ENCODE results near the gene COA3.
A peak's percentile ranks its signal among the peaks of the same experiment; 100 is the strongest.

COA3 gene

GRCh38 chr17:42798383-42799380 is at the start of gene COA3, which contains the start of gene CNTD1:
Gene COA3 (minus strand): TSS chr17:42798704. CDS start chr17:42798681, 23 bp downstream.
Gene CNTD1 (plus strand): TSS chr17:42798861. CDS start chr17:42799068, 207 bp downstream.
- DNase-seq (ENCODE audit: low spot score): peak; percentile 88

- DNase-seq (ENCODE audit: low spot score): no peak
These were observed 49.6 kb upstream of the COA3 start for GRCh38 chr17:42848093-42848492.

- no peak for DNase-seq (ENCODE audit: low spot score)
These were observed 48.2 kb upstream of the COA3 start for GRCh38 chr17:42846594-42847280.

GRCh38 chr17:42845918-42846593 is 47.6 kb upstream of the COA3 start:
- no peak for DNase-seq (ENCODE audit: low spot score)

- no peak for DNase-seq (ENCODE audit: low spot score)
These were observed 47.0 kb upstream of the COA3 start for GRCh38 chr17:42845556-42845917.

GRCh38 chr17:42844761-42845555 is 46.5 kb upstream of the COA3 start:
- no peak for DNase-seq (ENCODE audit: low spot score)

- no peak for DNase-seq (ENCODE audit: low spot score)
These were observed 45.8 kb upstream of the COA3 start, which contains the start of gene AOC2 for GRCh38 chr17:42844271-42844670. Gene AOC2 (plus strand): TSS chr17:42844580. CDS start chr17:42844627, 47 bp downstream.

- DNase-seq (ENCODE audit: low spot score): peak; percentile 81
These were observed 44.9 kb upstream of the COA3 start for GRCh38 chr17:42843358-42843934.

- no peak for DNase-seq (ENCODE audit: low spot score)
These were observed 43.6 kb upstream of the COA3 start for GRCh38 chr17:42841975-42842685.

GRCh38 chr17:42835732-42836131 is 37.2 kb upstream of the COA3 start:
- no peak for DNase-seq (ENCODE audit: low spot score)

GRCh38 chr17:42833767-42834422 is 35.4 kb upstream of the COA3 start:
- no peak for DNase-seq (ENCODE audit: low spot score)

- peak; percentile 91 for DNase-seq (ENCODE audit: low spot score)
These were observed 34.6 kb upstream of the COA3 start, which contains the start of gene PSME3 for GRCh38 chr17:42832934-42833766. Gene PSME3 (plus strand): TSS chr17:42833397. CDS start chr17:42833632, 235 bp downstream.

GRCh38 chr17:42832213-42832933 is 33.9 kb upstream of the COA3 start:
- DNase-seq (ENCODE audit: low spot score): no peak

GRCh38 chr17:42830971-42831370 is 32.5 kb upstream of the COA3 start:
- DNase-seq (ENCODE audit: low spot score): no peak

GRCh38 chr17:42827472-42827871 is 29.0 kb upstream of the COA3 start:
- no peak for DNase-seq (ENCODE audit: low spot score)

- no peak for DNase-seq (ENCODE audit: low spot score)
These were observed 22.7 kb upstream of the COA3 start for GRCh38 chr17:42821176-42821575.

GRCh38 chr17:42819939-42820535 is 21.5 kb upstream of the COA3 start:
- DNase-seq (ENCODE audit: low spot score): no peak

- DNase-seq (ENCODE audit: low spot score): peak; percentile 26
These were observed 19.9 kb upstream of the COA3 start for GRCh38 chr17:42818379-42818778.

All from Ammon's horn (tissue), 1 donor.